AML-193 (cell line): ENCODE measurements around the gene TBCK.

ENCODE experiments used
- DNase-seq, 2 experiments: peaks; one replicate each; lab custom pipeline; 2025; lab: John Stamatoyannopoulos, UW

TBCK gene

DNA sequence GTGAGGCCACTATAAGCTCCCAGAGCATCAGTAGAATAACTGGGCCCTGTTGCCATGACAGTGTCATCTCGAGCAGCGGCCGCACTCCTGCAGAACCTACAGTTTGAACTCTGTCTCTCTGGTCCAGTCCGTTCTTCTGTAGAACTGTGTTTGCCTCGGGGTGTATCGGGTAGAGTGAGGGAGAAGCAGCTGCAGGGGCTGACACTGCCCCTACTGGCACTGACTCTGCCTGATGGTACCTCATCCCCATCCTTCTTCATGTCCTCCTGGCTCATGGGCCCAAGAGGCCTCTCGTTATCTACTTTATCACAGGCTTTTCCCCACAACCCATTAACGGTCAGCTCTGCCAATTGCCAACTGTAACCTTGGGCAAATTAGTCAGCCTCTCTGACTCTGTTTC is 324.3 kb downstream of the TBCK start:
- no peak for DNase-seq
